Measurements from ENCODE around the gene IPO11. TPM values are rescaled to one million over a fixed set of nuclear protein-coding genes. Genes with fewer than 3 reads are reported as not detected.

The IPO11 gene
- total RNA-seq, 4 donors from 2014 or later: 24.5 to 37.2 (median 32.2) TPM

DNA sequence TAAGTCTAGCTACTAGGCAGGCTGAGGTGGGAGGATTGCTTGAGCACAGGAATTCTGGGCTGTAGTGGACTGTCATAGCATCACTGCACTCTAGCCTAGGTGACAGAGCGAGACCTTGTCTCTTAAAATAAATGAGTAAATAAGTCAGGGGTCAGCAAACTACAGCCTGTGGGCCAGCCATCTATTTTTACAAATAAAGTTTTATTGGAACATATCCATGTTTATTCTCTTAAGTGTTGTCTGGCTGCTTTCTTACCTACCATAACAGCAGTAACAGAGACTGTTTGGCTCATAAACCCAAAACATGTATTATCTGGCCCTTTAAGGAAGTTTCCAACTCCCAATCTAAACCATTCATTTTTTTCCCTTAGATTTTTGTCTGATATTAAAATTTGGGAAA, 38.5 kb upstream of the IPO11 start:
- no peaks in the 10 kb centered on the region for H3K27me3 ChIP-seq
- H3K4me1 ChIP-seq: no peaks in the 10 kb centered on the region
- no peak overlapping the region for H3K4me3 ChIP-seq (replicated peaks in 1 of 3)
- intact Hi-C loops (cut with DNase I): no loop called here
- no peak overlapping the region for H3K27ac ChIP-seq
- H3K9me3 ChIP-seq: no peaks in the 10 kb centered on the region
- DNase-seq: no peak
- peaks cover 0 to 6% of the 10 kb centered on the region in 2 donors for H3K36me3 ChIP-seq
- WGBS, 2 donors: 94 to 95% methylated on average over 1 of the region's 1 CpG
- no peak for TF ChIP-seq POLR2A (IDR thresholded peaks at IDR 0.05)
- TF ChIP-seq, protein P1, sequence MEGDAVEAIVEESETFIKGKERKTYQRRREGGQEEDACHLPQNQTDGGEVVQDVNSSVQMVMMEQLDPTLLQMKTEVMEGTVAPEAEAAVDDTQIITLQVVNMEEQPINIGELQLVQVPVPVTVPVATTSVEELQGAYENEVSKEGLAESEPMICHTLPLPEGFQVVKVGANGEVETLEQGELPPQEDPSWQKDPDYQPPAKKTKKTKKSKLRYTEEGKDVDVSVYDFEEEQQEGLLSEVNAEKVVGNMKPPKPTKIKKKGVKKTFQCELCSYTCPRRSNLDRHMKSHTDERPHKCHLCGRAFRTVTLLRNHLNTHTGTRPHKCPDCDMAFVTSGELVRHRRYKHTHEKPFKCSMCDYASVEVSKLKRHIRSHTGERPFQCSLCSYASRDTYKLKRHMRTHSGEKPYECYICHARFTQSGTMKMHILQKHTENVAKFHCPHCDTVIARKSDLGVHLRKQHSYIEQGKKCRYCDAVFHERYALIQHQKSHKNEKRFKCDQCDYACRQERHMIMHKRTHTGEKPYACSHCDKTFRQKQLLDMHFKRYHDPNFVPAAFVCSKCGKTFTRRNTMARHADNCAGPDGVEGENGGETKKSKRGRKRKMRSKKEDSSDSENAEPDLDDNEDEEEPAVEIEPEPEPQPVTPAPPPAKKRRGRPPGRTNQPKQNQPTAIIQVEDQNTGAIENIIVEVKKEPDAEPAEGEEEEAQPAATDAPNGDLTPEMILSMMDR (IDR thresholded peaks at IDR 0.05): no peak

DNA sequence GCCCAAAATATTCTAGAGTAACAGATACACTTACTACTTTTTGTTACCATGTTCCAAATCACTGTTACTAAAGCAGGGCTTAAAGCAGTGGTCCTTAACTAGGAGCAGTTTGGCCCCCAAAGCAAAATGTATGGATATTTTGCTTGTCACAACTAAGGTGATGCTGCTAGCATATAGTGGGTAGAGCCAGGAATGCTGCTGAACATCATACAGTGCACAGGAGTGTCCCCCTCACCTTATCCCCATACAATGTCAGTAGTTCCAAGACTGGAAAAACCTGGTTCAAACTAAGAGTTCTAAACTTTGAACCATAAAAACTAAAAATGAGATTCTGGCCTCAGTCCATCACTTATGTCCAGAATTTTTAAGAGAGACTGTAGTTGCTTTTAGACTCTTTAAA, 36.9 kb upstream of the IPO11 start:
- no peaks in the 10 kb centered on the region for H3K9me3 ChIP-seq
- H3K4me3 ChIP-seq (replicated peaks in 1 of 3): no peak overlapping the region
- no peak for TF ChIP-seq POLR2A (IDR thresholded peaks at IDR 0.05)
- TF ChIP-seq, protein P1 (IDR thresholded peaks at IDR 0.05): no peak
- no peaks in the 10 kb centered on the region for H3K4me1 ChIP-seq
- H3K27ac ChIP-seq: no peak overlapping the region
- H3K27me3 ChIP-seq: no peaks in the 10 kb centered on the region
- H3K36me3 ChIP-seq: peaks cover 0 to 17% of the 10 kb centered on the region in 2 donors
- DNase-seq: no peak
- intact Hi-C loops (cut with DNase I): no loop called here

DNA sequence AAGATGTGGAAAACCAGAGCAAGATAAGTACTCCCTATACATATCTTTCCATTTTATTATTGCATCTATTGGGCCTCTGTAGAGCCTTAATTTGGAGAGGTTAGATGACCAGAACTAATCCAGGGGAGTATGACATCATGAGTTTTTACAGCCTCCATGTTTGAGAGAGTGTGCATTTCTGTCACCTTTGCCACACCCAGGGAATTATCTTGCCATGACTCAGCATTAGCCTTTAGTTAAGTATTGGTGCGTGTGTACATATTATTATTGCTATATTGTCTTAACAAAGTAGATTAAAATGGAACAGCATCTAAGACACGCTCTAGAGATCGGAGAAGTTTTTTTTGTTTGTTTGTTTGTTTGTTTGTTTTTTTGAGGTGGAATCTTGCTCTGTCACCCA, 36.5 kb upstream of the IPO11 start:
- Histone ChIP-seq H3K36me3 (peaks cover 0 to 21% of the 10 kb centered on the region in 2 donors), H3K27ac (no peak overlapping the region), H3K9me3 (no peaks in the 10 kb centered on the region), H3K4me3 (replicated peaks in 1 of 3) (no peak overlapping the region), H3K4me1 (no peaks in the 10 kb centered on the region), H3K27me3 (no peaks in the 10 kb centered on the region)
- intact Hi-C loops (cut with DNase I): no loop called here
- 97 to 98% methylated on average over 3 of the region's 3 CpGs for WGBS, 2 donors
- TF ChIP-seq, protein P1 (IDR thresholded peaks at IDR 0.05): no peak
- TF ChIP-seq POLR2A (IDR thresholded peaks at IDR 0.05): no peak
- no peak for DNase-seq

DNA sequence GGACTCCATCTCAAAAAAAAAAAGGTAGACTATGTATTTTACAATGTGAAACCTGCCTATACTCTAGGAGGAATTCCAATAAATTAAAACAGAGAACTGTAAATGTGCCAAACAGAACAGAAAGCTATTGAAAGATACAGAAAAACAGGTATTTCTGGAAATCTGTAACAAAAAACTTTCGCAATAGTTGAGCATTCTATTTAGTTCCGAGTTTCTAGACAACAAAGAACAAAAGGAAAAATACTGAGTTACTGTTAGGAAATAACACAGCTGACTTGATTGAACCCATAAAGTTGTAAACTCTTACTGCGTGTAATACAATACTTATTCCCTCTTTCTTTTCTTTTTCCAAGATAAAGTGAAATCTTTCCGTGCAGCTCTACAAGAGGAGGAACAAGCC, 27.4 kb upstream of the IPO11 start:
- no peak for TF ChIP-seq POLR2A (IDR thresholded peaks at IDR 0.05)
- TF ChIP-seq, protein P1 (IDR thresholded peaks at IDR 0.05): no peak
- Histone ChIP-seq H3K27me3 (no peaks in the 10 kb centered on the region), H3K9me3 (no peaks in the 10 kb centered on the region), H3K27ac (no peak overlapping the region), H3K36me3 (peaks cover 7 to 40% of the 10 kb centered on the region in 2 donors), H3K4me1 (no peaks in the 10 kb centered on the region), H3K4me3 (replicated peaks in 1 of 3) (no peak overlapping the region)
- intact Hi-C loops (cut with DNase I): no loop called here
- no peak for DNase-seq
- 86 to 88% methylated on average over 4 of the region's 4 CpGs for WGBS, 2 donors

GRCh38 chr5:62385816-62386400, 26.7 kb upstream of the IPO11 start:
- no peak overlapping the region for H3K27ac ChIP-seq
- WGBS, 2 donors: 87 to 94% methylated on average over 2 of the region's 2 CpGs
- no peak for DNase-seq

More at GRCh38 chr5:62385816-62386400, 26.7 kb upstream of the IPO11 start:
- Histone ChIP-seq H3K4me3 (replicated peaks in 1 of 3) (no peak overlapping the region), H3K36me3 (peaks cover 7 to 33% of the 10 kb centered on the region in 2 donors), H3K9me3 (no peaks in the 10 kb centered on the region), H3K27me3 (no peaks in the 10 kb centered on the region), H3K4me1 (no peaks in the 10 kb centered on the region)
- intact Hi-C loops (cut with DNase I): no loop called here
- TF ChIP-seq, protein P1 (IDR thresholded peaks at IDR 0.05): no peak
- no peak for TF ChIP-seq POLR2A (IDR thresholded peaks at IDR 0.05)

Measured in thyroid gland (tissue), 4 donors.